Activated T-cell treated with anti-CD3 and anti-CD28 coated beads, Interleukin-2, amount 50 U/mL, for 48 hours (primary cell): ENCODE data around the gene NFS1.
"Not testable (repeated sequence)": the region's sequence is repeated elsewhere in the genome, so short reads cannot be mapped to it uniquely, and the experiment has no call there.

Experiments used
- DNase-seq, 2 experiments: peaks; one replicate each; pipeline ENCODE4 v3.0.0-alpha.2; 2020

Gene NFS1

GRCh38 chr20:35729283-35729807 is 30.2 kb upstream of the NFS1 start:
- DNase-seq: no peak

GRCh38 chr20:35726842-35727711 is 27.9 kb upstream of the NFS1 start:
- no peak for DNase-seq

- no peak for DNase-seq
Measured at GRCh38 chr20:35724321-35725230, 25.4 kb upstream of the NFS1 start.

GRCh38 chr20:35723652-35724320 is 24.6 kb upstream of the NFS1 start:
- DNase-seq: not testable (repeated sequence)

- not testable (repeated sequence) for DNase-seq
Measured at GRCh38 chr20:35723275-35723639, 24.1 kb upstream of the NFS1 start.

GRCh38 chr20:35721621-35722020 is 22.5 kb upstream of the NFS1 start:
- no peak for DNase-seq

GRCh38 chr20:35721219-35721618 is 22.1 kb upstream of the NFS1 start:
- no peak for DNase-seq

GRCh38 chr20:35720165-35721123 is 21.3 kb upstream of the NFS1 start:
- no peak for DNase-seq

- no peak for DNase-seq
Measured at GRCh38 chr20:35719717-35720116, 20.6 kb upstream of the NFS1 start.

GRCh38 chr20:35718972-35719635 is 20.0 kb upstream of the NFS1 start:
- peak in 1 of 2 experiments; percentile 32 for DNase-seq

- DNase-seq: peak in 1 of 2 experiments; percentile 29
Measured at GRCh38 chr20:35718321-35718720, 19.2 kb upstream of the NFS1 start.

- no peak for DNase-seq
Measured at GRCh38 chr20:35716330-35716729, 17.2 kb upstream of the NFS1 start.

GRCh38 chr20:35715652-35716051 is 16.5 kb upstream of the NFS1 start:
- DNase-seq: no peak

- DNase-seq: no peak
Measured at GRCh38 chr20:35714127-35714526, 15.0 kb upstream of the NFS1 start.

GRCh38 chr20:35713120-35713519 is 14.0 kb upstream of the NFS1 start:
- not testable (repeated sequence) for DNase-seq

- no peak for DNase-seq
Measured at GRCh38 chr20:35711588-35712209, 12.5 kb upstream of the NFS1 start.

GRCh38 chr20:35710884-35711587 is 11.9 kb upstream of the NFS1 start:
- no peak for DNase-seq

GRCh38 chr20:35710039-35710438 is 10.9 kb upstream of the NFS1 start:
- DNase-seq: no peak

- no peak for DNase-seq
Measured at GRCh38 chr20:35709259-35709658, 10.1 kb upstream of the NFS1 start.

GRCh38 chr20:35708502-35708901 is 9.3 kb upstream of the NFS1 start:
- no peak for DNase-seq
